K562 (cell line): Measurements from ENCODE around the gene ACO2. TPM values are rescaled to one million over a fixed set of nuclear protein-coding genes. Genes with fewer than 3 reads are reported as not detected.

Experiments
- ATAC-seq: fragments of 200-7000 bp; cut with Tn5 transposase; 3 replicates; pipeline ENCODE4 v1.9.1; 2020; ENCODE audit warnings: moderate library complexity
- BruUV-seq: library from RNA; stranded (reverse); fragments of 400-500 nt; replicated peaks from 2 replicates; lab custom pipeline; 2021; lab: Mats Ljungman, UMichigan
- CTCF ChIA-PET: fragments of 300-600 bp; formaldehyde crosslinking; extraction: SDS; loops from one replicate; lab custom pipeline; 2021; ENCODE audit warnings: low intra/inter-chr PET ratio; lab: Yijun Ruan, JAX
- POLR2A ChIA-PET: fragments of 300-600, 350-650 bp; sonication (Branson Sonifier 250); formaldehyde crosslinking; extraction: SDS; loops from one replicate; lab custom pipeline; 2021; ENCODE audit warnings: antibody characterized with exemption, inconsistent platforms; lab: Yijun Ruan, JAX
- DNase-seq, 4 experiments: peaks; one replicate each; pipeline versions ENCODE4 v3.0.0 to v3.0.0-alpha.2; 2011 to 2018; ENCODE audit warnings: low spot score in 3 of 4, mixed read lengths in 3 of 4; ENCODE audit errors: extremely low read depth in 1 of 4
- FAIRE-seq: peaks from 2 replicates; lab custom pipeline; 2011; peaks lifted over from hg19 to GRCh38; lab: Jason Lieb, UNC
- H2AFZ ChIP-seq: 2 replicates; pipeline ENCODE4 v1.6.0; 2011; ENCODE audit warnings: low read depth, low read length, control low read depth, inconsistent platforms
- H3K27ac ChIP-seq: fragments of 200-600 bp; 3 replicates; pipeline ENCODE4 v1.8.0; 2011; ENCODE audit warnings: low read depth, mild to moderate bottlenecking, control low read depth, inconsistent platforms, low read length, moderate library complexity, mixed read lengths; ENCODE audit errors: extremely low read depth
- H3K27me3 ChIP-seq, 2 experiments: fragments of 300-600 bp in 1 of 2; 2 replicates in 1 of 2; 3 replicates in 1 of 2; pipeline versions ENCODE4 v1.6.0 to v1.8.0; 2011; ENCODE audit warnings: inconsistent platforms in 2 of 2, low read length in 2 of 2, mild to moderate bottlenecking in 1 of 2, mixed read lengths in 1 of 2, moderate library complexity in 1 of 2; ENCODE audit not compliant: control insufficient read depth in 2 of 2, insufficient read depth in 2 of 2
- H3K36me3 ChIP-seq: fragments of 300-600 bp; 3 replicates; pipeline ENCODE4 v1.8.0; 2011; ENCODE audit warnings: mild to moderate bottlenecking, low read length, inconsistent platforms; ENCODE audit not compliant: control insufficient read depth, insufficient read depth
- H3K4me1 ChIP-seq, 2 experiments: fragments of 200-600 bp in 1 of 2; replicated peaks in 1 of 2; 2 replicates in 1 of 2; 3 replicates in 1 of 2; pipeline versions ENCODE4 v1.5.1 to v1.8.0; 2011; ENCODE audit warnings: inconsistent platforms in 2 of 2, low read length in 2 of 2, mild to moderate bottlenecking in 1 of 2, mixed read lengths in 1 of 2, moderate library complexity in 1 of 2; ENCODE audit not compliant: control insufficient read depth in 2 of 2, insufficient read depth in 2 of 2
- H3K4me2 ChIP-seq: 2 replicates; pipeline ENCODE4 v1.6.1; 2011; ENCODE audit warnings: low read length, control low read depth, inconsistent platforms, mixed read lengths; ENCODE audit not compliant: insufficient read depth
- H3K4me3 ChIP-seq: fragments of 200-600 bp; sonication (generic), shearing (Covaris generic); 2 replicates; pipeline ENCODE4 v1.5.1; 2016; ENCODE audit warnings: control low read depth, inconsistent platforms
- H3K79me2 ChIP-seq: fragments of 200-600 bp; 3 replicates; pipeline ENCODE4 v1.8.0; 2011; ENCODE audit warnings: low read length, inconsistent platforms; ENCODE audit not compliant: control insufficient read depth, insufficient read depth
- H3K9ac ChIP-seq, 2 experiments: 2 replicates each; pipeline versions ENCODE4 v1.6.0 to v1.6.1; 2011; ENCODE audit warnings: low read depth in 2 of 2, low read length in 2 of 2, control low read depth in 1 of 2, inconsistent platforms in 1 of 2, mild to moderate bottlenecking in 1 of 2, mixed read lengths in 1 of 2; ENCODE audit not compliant: insufficient read depth in 1 of 2
- H3K9me1 ChIP-seq: one replicate; pipeline ENCODE4 v1.6.0; 2011; ENCODE audit warnings: inconsistent platforms, mild to moderate bottlenecking, low read length, moderate library complexity; ENCODE audit not compliant: control insufficient read depth, insufficient read depth
- H3K9me3 ChIP-seq: replicated peaks from 2 replicates; pipeline ENCODE4 v1.5.1; 2011; ENCODE audit warnings: low read depth, low read length, inconsistent platforms; ENCODE audit not compliant: control insufficient read depth, insufficient read depth
- H4K20me1 ChIP-seq: replicated peaks from 2 replicates; pipeline ENCODE4 v1.6.1; 2011; ENCODE audit warnings: low read length, inconsistent platforms, mixed read lengths; ENCODE audit not compliant: control insufficient read depth, insufficient read depth
- CCAR2 ChIP-seq: fragments of 200-400 bp; formaldehyde crosslinking; IDR thresholded peaks from 2 replicates; pipeline ENCODE4 v1.6.1; 2017; ENCODE audit warnings: mild to moderate bottlenecking, low read depth, low read length
- CREB1 ChIP-seq, 2 experiments: sonication (generic) in 1 of 2; formaldehyde crosslinking in 1 of 2; IDR thresholded peaks; 2 replicates each; pipeline versions ENCODE4 v1.6.1 to v1.8.0; 2012 to 2022; ENCODE audit warnings: inconsistent platforms in 1 of 2, mild to moderate bottlenecking in 1 of 2, missing genetic modification reagents in 1 of 2, moderate library complexity in 1 of 2
- ESRRA ChIP-seq: fragments of 450-650 bp; IDR thresholded peaks from 2 replicates; pipeline ENCODE4 v1.6.1; 2014; ENCODE audit warnings: low read depth, mild to moderate bottlenecking, moderate library complexity, borderline replicate concordance
- RAD21 ChIP-seq, 2 experiments: fragments of 250-450 bp in 1 of 2; fragments of 450-650 bp in 1 of 2; sonication (Bioruptor Pico) in 1 of 2; formaldehyde crosslinking in 1 of 2; IDR thresholded peaks in 1 of 2; conservative IDR thresholded peaks in 1 of 2; 2 replicates each; pipeline versions ENCODE4 v1.4.0 to v1.8.0; 2020 to 2022; ENCODE audit warnings: mild to moderate bottlenecking in 2 of 2, moderate library complexity in 1 of 2
- SREBF2 ChIP-seq: sonication (generic); formaldehyde crosslinking; IDR thresholded peaks from 2 replicates; pipeline ENCODE4 v1.4.0; 2020; ENCODE audit warnings: mild to moderate bottlenecking, missing genetic modification reagents
- TGIF2 ChIP-seq: sonication (generic); formaldehyde crosslinking; IDR thresholded peaks from 2 replicates; pipeline ENCODE4 v1.8.1; 2022; ENCODE audit warnings: mild to moderate bottlenecking, missing genetic modification reagents, moderate library complexity
- ZNF146 ChIP-seq: IDR thresholded peaks from one replicate; pipeline ENCODE4 v1.6.1; 2018; ENCODE audit warnings: missing compliant biosample characterization; ENCODE audit not compliant: unreplicated experiment
- ZNF217 ChIP-seq: sonication (generic); formaldehyde crosslinking; IDR thresholded peaks from 2 replicates; pipeline ENCODE4 v1.8.0; 2022; ENCODE audit warnings: mild to moderate bottlenecking, missing genetic modification reagents
- ZNF3 ChIP-seq: fragments of 250-450 bp; sonication (Bioruptor Pico); IDR thresholded peaks from 2 replicates; pipeline ENCODE4 v1.5.0; 2021; ENCODE audit warnings: mild to moderate bottlenecking, moderate library complexity
- ZNF79 ChIP-seq: fragments of 250-450 bp; sonication (Bioruptor Pico); IDR thresholded peaks from 2 replicates; pipeline ENCODE4 v1.4.0; 2020; ENCODE audit warnings: low read depth, mild to moderate bottlenecking, moderate library complexity
- WGBS: fragments of 100-300 bp; shearing (Covaris generic); methylation state at CpG from one replicate; pipeline ENCODE4 v1.1.6; 2016; ENCODE audit warnings: low coverage, mixed read lengths; ENCODE audit not compliant: insufficient coverage; ENCODE audit errors: missing lambda C conversion rate; 5-methylcytosine and 5-hydroxymethylcytosine counted together
- in situ Hi-C: fragments of 300-500 bp; cut with MboI; formaldehyde crosslinking; loops from 4 replicates; pipeline ENCODE4 v1.15.0; 2018; ENCODE audit warnings: inconsistent platforms, mixed read lengths
- intact Hi-C: fragments of 100-400 bp; cut with micrococcal nuclease; formaldehyde crosslinking; loops from 2 replicates; pipeline ENCODE4 v1.14.2; 2022
- polyA plus RNA-seq, 8 experiments: library from polyadenylated mRNA; depleted of rRNA in 4 of 8; stranded (reverse) in 5 of 8; unstranded in 3 of 8; fragments of >200 nt; fragmentation: Nextera tagmentation in 2 of 8; fragmentation: Illumina TruSeq in 1 of 8; extraction: Ambion mirVana in 2 of 8; extraction: Trizol in 1 of 8; gene quantifications; 2 replicates each; pipeline versions ENCODE4 v1.2.1 to v1.2.3, GENCODE V29; 2011 to 2014; ENCODE audit warnings: inconsistent platforms in 1 of 8, missing spikeins in 1 of 8
- total RNA-seq, 7 experiments: library from RNA; depleted of rRNA in 6 of 7; stranded (reverse); fragments of >200 nt in 6 of 7; fragmentation: Illumina TruSeq in 2 of 7; extraction: Trizol in 2 of 7; gene quantifications; 2 replicates each; pipeline versions ENCODE4 v1.2.1 to v1.2.3, GENCODE V29; 2011 to 2021; ENCODE audit warnings: low replicate concordance in 1 of 7
- TF ChIP-seq, protein P1 (sequence below): fragments of 250-450 bp; sonication (Bioruptor Pico); IDR thresholded peaks from 2 replicates; pipeline ENCODE4 v1.4.0; 2020; ENCODE audit warnings: borderline replicate concordance
- TF ChIP-seq, protein P2 (sequence below), 3 experiments: IDR thresholded peaks in 2 of 3; conservative IDR thresholded peaks in 1 of 3; 2 replicates each; pipeline ENCODE4 v1.5.1; 2011 to 2012; ENCODE audit warnings: low read length in 3 of 3, mild to moderate bottlenecking in 3 of 3, control low read depth in 2 of 3, improper control_type of control experiment in 1 of 3, inconsistent platforms in 1 of 3, low read depth in 1 of 3, mixed read lengths in 1 of 3, moderate library complexity in 1 of 3; ENCODE audit not compliant: insufficient read depth in 2 of 3

Gene ACO2
- total and polyA plus RNA-seq, 9 of the 15 experiments (the other 6 are each of a cell fraction or from before 2014, with no cell fraction given) = 16.2 to 119 (median 43.2) TPM

DNA sequence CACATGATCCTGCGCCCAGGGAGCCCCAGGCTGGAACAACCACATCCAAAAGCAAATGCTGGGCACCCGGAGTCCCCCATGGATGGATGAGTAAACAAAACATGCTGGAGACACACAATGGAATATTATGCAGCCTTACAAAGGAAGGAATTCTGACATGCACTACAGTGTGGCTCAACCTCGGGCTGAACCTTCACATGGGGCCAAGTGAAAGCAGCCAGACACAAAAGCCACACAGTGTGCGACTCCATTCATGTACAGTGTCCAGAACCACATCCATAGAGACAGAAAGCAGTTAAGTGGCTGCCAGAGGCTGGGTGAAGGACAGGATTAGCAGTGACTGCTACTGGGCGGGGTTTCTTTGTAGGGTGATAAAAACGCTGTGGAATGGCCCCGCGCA, 65.3 kb downstream of the ACO2 start:
- no TSS peak for BruUV-seq

DNA sequence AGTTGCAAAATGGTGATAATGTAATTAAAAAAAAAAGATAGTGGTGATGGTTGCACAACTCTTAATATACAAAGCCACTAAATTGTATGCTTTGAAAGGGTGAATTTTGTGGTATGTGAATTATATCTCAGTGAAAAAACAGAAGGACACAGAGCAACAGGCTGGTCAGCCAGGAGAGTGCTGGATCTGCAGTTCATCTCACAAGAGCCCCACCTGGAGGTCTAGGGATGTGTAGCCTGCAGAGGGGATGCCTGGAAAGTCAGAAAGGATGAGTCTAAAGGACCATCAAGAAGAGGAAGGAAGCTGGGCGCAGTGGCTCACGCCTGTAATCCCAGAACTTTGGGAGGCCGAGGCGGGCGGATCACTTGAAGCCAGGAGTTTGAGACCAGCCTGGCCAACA, 66.3 kb downstream of the ACO2 start:
- ChIA-PET CTCF (no interaction called here), POLR2A (interaction anchor here (0.9 kb wide), 1 partner anchor 131 kb away, joined by 3 read pairs; no protein-coding TSS in a partner anchor)
- BruUV-seq = no TSS peak
- no peak overlapping the region for H3K4me2 ChIP-seq
- H4K20me1 ChIP-seq = peaks cover 14% of the 10 kb centered on the region
- H3K4me1 ChIP-seq = peaks cover 10 to 40% of the 10 kb centered on the region in 2 experiments; a peak in 4 of 5 replicates
- ATAC-seq (peak; percentile 61), FAIRE-seq (peak; percentile 63), DNase-seq (peak in 2 of 4 experiments; percentile 30 to 44)
- H3K4me3 ChIP-seq = no peak overlapping the region
- no peak overlapping the region for H3K27ac ChIP-seq
- no peaks in the 10 kb centered on the region for H3K27me3 ChIP-seq
- peaks cover 55% of the 10 kb centered on the region for H3K79me2 ChIP-seq
- 89% methylated on average over 5 of the region's 5 CpGs for WGBS
- TF ChIP-seq ESRRA = no peak
- no peak for TF ChIP-seq ZNF217 (CRISPR knock-in tag)
- no peak for TF ChIP-seq CREB1 (IDR thresholded peaks at IDR 0.05)
- TF ChIP-seq CREB1 (CRISPR knock-in tag; IDR thresholded peaks at IDR 0.05) = no peak
- no peak for TF ChIP-seq TGIF2 (CRISPR knock-in tag)
- TF ChIP-seq, protein P1, sequence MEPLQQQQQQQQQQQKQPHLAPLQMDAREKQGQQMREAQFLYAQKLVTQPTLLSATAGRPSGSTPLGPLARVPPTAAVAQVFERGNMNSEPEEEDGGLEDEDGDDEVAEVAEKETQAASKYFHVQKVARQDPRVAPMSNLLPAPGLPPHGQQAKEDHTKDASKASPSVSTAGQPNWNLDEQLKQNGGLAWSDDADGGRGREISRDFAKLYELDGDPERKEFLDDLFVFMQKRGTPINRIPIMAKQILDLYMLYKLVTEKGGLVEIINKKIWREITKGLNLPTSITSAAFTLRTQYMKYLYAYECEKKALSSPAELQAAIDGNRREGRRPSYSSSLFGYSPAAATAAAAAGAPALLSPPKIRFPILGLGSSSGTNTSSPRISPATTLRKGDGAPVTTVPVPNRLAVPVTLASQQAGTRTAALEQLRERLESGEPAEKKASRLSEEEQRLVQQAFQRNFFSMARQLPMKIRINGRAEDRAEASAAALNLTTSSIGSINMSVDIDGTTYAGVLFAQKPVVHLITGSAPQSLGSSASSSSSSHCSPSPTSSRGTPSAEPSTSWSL (CRISPR knock-in tag) = no peak
- TF ChIP-seq SREBF2 = no peak
- TF ChIP-seq, protein P2, sequence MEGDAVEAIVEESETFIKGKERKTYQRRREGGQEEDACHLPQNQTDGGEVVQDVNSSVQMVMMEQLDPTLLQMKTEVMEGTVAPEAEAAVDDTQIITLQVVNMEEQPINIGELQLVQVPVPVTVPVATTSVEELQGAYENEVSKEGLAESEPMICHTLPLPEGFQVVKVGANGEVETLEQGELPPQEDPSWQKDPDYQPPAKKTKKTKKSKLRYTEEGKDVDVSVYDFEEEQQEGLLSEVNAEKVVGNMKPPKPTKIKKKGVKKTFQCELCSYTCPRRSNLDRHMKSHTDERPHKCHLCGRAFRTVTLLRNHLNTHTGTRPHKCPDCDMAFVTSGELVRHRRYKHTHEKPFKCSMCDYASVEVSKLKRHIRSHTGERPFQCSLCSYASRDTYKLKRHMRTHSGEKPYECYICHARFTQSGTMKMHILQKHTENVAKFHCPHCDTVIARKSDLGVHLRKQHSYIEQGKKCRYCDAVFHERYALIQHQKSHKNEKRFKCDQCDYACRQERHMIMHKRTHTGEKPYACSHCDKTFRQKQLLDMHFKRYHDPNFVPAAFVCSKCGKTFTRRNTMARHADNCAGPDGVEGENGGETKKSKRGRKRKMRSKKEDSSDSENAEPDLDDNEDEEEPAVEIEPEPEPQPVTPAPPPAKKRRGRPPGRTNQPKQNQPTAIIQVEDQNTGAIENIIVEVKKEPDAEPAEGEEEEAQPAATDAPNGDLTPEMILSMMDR (IDR thresholded peaks at IDR 0.05 in 2 of 3, conservative IDR thresholded peaks at IDR 0.05 in 1 of 3; ENCODE audit: insufficient read depth in 2 of 3, low read depth in 1 of 3, low read length in 3 of 3) = peak; percentile 19 to 39 (median 39); a peak in 4 of 6 replicates
- TF ChIP-seq RAD21 (CRISPR knock-in tag; conservative IDR thresholded peaks at IDR 0.05 in 1 of 2, IDR thresholded peaks at IDR 0.05 in 1 of 2) = peak in 1 of 2 experiments; percentile 20; a peak in 1 of 4 replicates
- TF ChIP-seq ZNF79 (CRISPR knock-in tag) = no peak
- no peak for TF ChIP-seq CCAR2
- no peaks in the 10 kb centered on the region for H3K9me3 ChIP-seq
- peaks cover 76% of the 10 kb centered on the region; the same call in 2 of the 3 replicates for H3K36me3 ChIP-seq
- in situ Hi-C loops (no loop called here), intact Hi-C loops (no loop called here)
- no peak overlapping the region for H2AFZ ChIP-seq
- H3K9ac ChIP-seq = no peak overlapping the region
- H3K9me1 ChIP-seq = no peaks in the 10 kb centered on the region

More for the DNA sequence above, 65.3 kb downstream of the ACO2 start:
- TF ChIP-seq ZNF146 (peak; percentile 67), ZNF3 (no peak)
- Histone ChIP-seq H3K4me2 (no peak overlapping the region), H3K36me3 (peaks cover 74% of the 10 kb centered on the region; the same call in 2 of the 3 replicates), H3K9me3 (no peaks in the 10 kb centered on the region), H3K27me3 (no peaks in the 10 kb centered on the region), H3K9me1 (no peaks in the 10 kb centered on the region), H3K27ac (no peak overlapping the region), H3K4me3 (no peak overlapping the region), H4K20me1 (peaks cover 8% of the 10 kb centered on the region), H3K4me1 (peaks cover under 1 to 34% of the 10 kb centered on the region in 2 experiments; a peak in 4 of 5 replicates), H3K79me2 (peaks cover 47% of the 10 kb centered on the region), H3K9ac (no peak overlapping the region), H2AFZ (no peak overlapping the region)
- no peak for FAIRE-seq
- in situ Hi-C loops = no loop called here
- 57% methylated on average over 8 of the region's 8 CpGs for WGBS
- intact Hi-C loops = no loop called here
- no peak for ATAC-seq
- ChIA-PET POLR2A (no interaction called here), CTCF (no interaction called here)
- DNase-seq = no peak
